H9 (cell line): ENCODE data around the gene GRHPR. TPM values are rescaled to one million over a fixed set of nuclear protein-coding genes. Genes with fewer than 3 reads are reported as not detected.

Source experiments
- DNase-seq: peaks from one replicate; pipeline ENCODE4 v3.0.0-alpha.2; 2017
- H2AFZ ChIP-seq: one replicate; pipeline ENCODE4 v1.6.1; 2013; ENCODE audit warnings: mild to moderate bottlenecking, low read length, control low read depth, moderate library complexity
- H2AK5ac ChIP-seq: 2 replicates; pipeline ENCODE4 v1.6.1; 2013; ENCODE audit warnings: low read length, control low read depth, mixed read lengths; ENCODE audit not compliant: insufficient read length
- H2BK120ac ChIP-seq: one replicate; pipeline ENCODE4 v1.6.1; 2013; ENCODE audit warnings: low read depth, mild to moderate bottlenecking, low read length, control low read depth, inconsistent platforms; ENCODE audit not compliant: poor library complexity, severe bottlenecking
- H2BK12ac ChIP-seq: 2 replicates; pipeline ENCODE4 v1.6.1; 2013; ENCODE audit warnings: low read length, control low read depth, mixed read lengths, low read depth; ENCODE audit not compliant: insufficient read length
- H2BK15ac ChIP-seq: 2 replicates; pipeline ENCODE4 v1.6.1; 2013; ENCODE audit warnings: low read depth, low read length, control low read depth
- H2BK20ac ChIP-seq: one replicate; pipeline ENCODE4 v1.6.1; 2013; ENCODE audit warnings: low read depth, mild to moderate bottlenecking, low read length, control low read depth, inconsistent platforms; ENCODE audit not compliant: poor library complexity, severe bottlenecking
- H2BK5ac ChIP-seq: 2 replicates; pipeline ENCODE4 v1.6.1; 2013; ENCODE audit warnings: low read length, control low read depth, mixed read lengths; ENCODE audit not compliant: insufficient read length
- H3K14ac ChIP-seq: 2 replicates; pipeline ENCODE4 v1.6.1; 2013; ENCODE audit warnings: low read length, control low read depth; ENCODE audit not compliant: insufficient read depth
- H3K18ac ChIP-seq: 2 replicates; pipeline ENCODE4 v1.6.1; 2013; ENCODE audit warnings: low read depth, mild to moderate bottlenecking, mixed read lengths, low read length, control low read depth; ENCODE audit not compliant: insufficient read length
- H3K23ac ChIP-seq: 2 replicates; pipeline ENCODE4 v1.6.1; 2013; ENCODE audit warnings: low read length, control low read depth, mixed read lengths, low read depth; ENCODE audit not compliant: insufficient read length
- H3K23me2 ChIP-seq: 2 replicates; pipeline ENCODE4 v1.6.1; 2013; ENCODE audit warnings: low read depth, mild to moderate bottlenecking, mixed read lengths, low read length, control low read depth; ENCODE audit not compliant: insufficient read length, poor library complexity, severe bottlenecking
- H3K27ac ChIP-seq: 2 replicates; pipeline ENCODE4 v1.5.1; 2013; ENCODE audit warnings: low read length, control low read depth, mixed read lengths, low read depth; ENCODE audit not compliant: insufficient read length
- H3K27me3 ChIP-seq: 2 replicates; pipeline ENCODE4 v1.6.1; 2013; ENCODE audit warnings: low read length, control low read depth, inconsistent platforms; ENCODE audit not compliant: insufficient read depth
- H3K4ac ChIP-seq: 2 replicates; pipeline ENCODE4 v1.6.1; 2013; ENCODE audit warnings: low read depth, mild to moderate bottlenecking, control low read depth, inconsistent platforms, low read length, moderate library complexity
- H3K4me1 ChIP-seq: 2 replicates; pipeline ENCODE4 v1.6.1; 2013; ENCODE audit warnings: low read length, control low read depth, inconsistent platforms; ENCODE audit not compliant: insufficient read depth
- H3K4me2 ChIP-seq: 2 replicates; pipeline ENCODE4 v1.6.1; 2013; ENCODE audit warnings: low read length, control low read depth, mixed read lengths; ENCODE audit not compliant: insufficient read length, insufficient read depth
- H3K56ac ChIP-seq: 2 replicates; pipeline ENCODE4 v1.6.1; 2013; ENCODE audit warnings: low read depth, mild to moderate bottlenecking, mixed read lengths, low read length, control low read depth; ENCODE audit not compliant: insufficient read length
- H3K79me1 ChIP-seq: 2 replicates; pipeline ENCODE4 v1.6.1; 2013; ENCODE audit warnings: low read depth, mild to moderate bottlenecking, moderate library complexity, low read length, control low read depth, inconsistent platforms; ENCODE audit not compliant: insufficient read depth, poor library complexity, severe bottlenecking
- H3K79me2 ChIP-seq: 2 replicates; pipeline ENCODE4 v1.6.1; 2013; ENCODE audit warnings: low read length, control low read depth, inconsistent platforms; ENCODE audit not compliant: insufficient read depth
- H3K9ac ChIP-seq: 2 replicates; pipeline ENCODE4 v1.6.1; 2013; ENCODE audit warnings: low read length, control low read depth, mixed read lengths; ENCODE audit not compliant: insufficient read length; ENCODE audit errors: extremely low read depth
- H3K9me3 ChIP-seq: one replicate; pipeline ENCODE4 v1.6.1; 2013; ENCODE audit warnings: low read depth, low read length, inconsistent platforms; ENCODE audit not compliant: control insufficient read depth
- H3T11ph ChIP-seq: one replicate; pipeline ENCODE4 v1.6.1; 2013; ENCODE audit warnings: mild to moderate bottlenecking, low read length, control low read depth, inconsistent platforms
- H4K20me1 ChIP-seq: one replicate; pipeline ENCODE4 v1.6.1; 2013; ENCODE audit not compliant: control insufficient read depth, insufficient read length, insufficient read depth
- H4K5ac ChIP-seq: 2 replicates; pipeline ENCODE4 v1.6.1; 2013; ENCODE audit warnings: low read depth, mild to moderate bottlenecking, mixed read lengths, low read length, control low read depth; ENCODE audit not compliant: insufficient read length
- H4K8ac ChIP-seq: replicated peaks from 2 replicates; pipeline ENCODE4 v1.6.1; 2013; ENCODE audit warnings: low read length, control low read depth, mixed read lengths, low read depth; ENCODE audit not compliant: insufficient read length
- H4K91ac ChIP-seq: 2 replicates; pipeline ENCODE4 v1.6.1; 2013; ENCODE audit warnings: low read depth, mild to moderate bottlenecking, moderate library complexity, mixed read lengths, low read length, control low read depth; ENCODE audit not compliant: insufficient read length
- H3K27ac Mint-ChIP-seq, 3 experiments: 2 replicates in 2 of 3; 3 replicates in 1 of 3; pipeline ENCODE4 v1.8.0; 2020 to 2021; ENCODE audit warnings: mixed read lengths in 3 of 3, mild to moderate bottlenecking in 1 of 3, moderate library complexity in 1 of 3
- H3K27me3 Mint-ChIP-seq: 2 replicates; pipeline ENCODE4 v1.8.0; 2021; ENCODE audit warnings: low read depth, mild to moderate bottlenecking, moderate library complexity, mixed read lengths
- H3K36me3 Mint-ChIP-seq, 3 experiments: 2 replicates in 2 of 3; 3 replicates in 1 of 3; pipeline ENCODE4 v1.8.0; 2020 to 2021; ENCODE audit warnings: low read depth in 3 of 3, mixed read lengths in 3 of 3; ENCODE audit not compliant: insufficient read depth in 1 of 3
- H3K4me1 Mint-ChIP-seq, 2 experiments: 2 replicates each; pipeline ENCODE4 v1.8.0; 2020; ENCODE audit warnings: mixed read lengths in 2 of 2
- H3K4me3 Mint-ChIP-seq, 2 experiments: 2 replicates in 1 of 2; 3 replicates in 1 of 2; pipeline ENCODE4 v1.8.0; 2020 to 2021; ENCODE audit warnings: mild to moderate bottlenecking in 2 of 2, mixed read lengths in 2 of 2, moderate library complexity in 1 of 2
- H3K9me3 Mint-ChIP-seq, 2 experiments: 2 replicates in 1 of 2; 3 replicates in 1 of 2; pipeline ENCODE4 v1.8.0; 2020; ENCODE audit warnings: mild to moderate bottlenecking in 2 of 2, mixed read lengths in 2 of 2, moderate library complexity in 1 of 2
- WGBS: extraction: QIAGEN DNeasy Blood & Tissue Kit; methylation state at CpG from one replicate; pipeline ENCODE4 v1.1.7; 2013; ENCODE audit warnings: missing lambda C conversion rate, low lambda C conversion rate, mixed read lengths; ENCODE audit not compliant: insufficient read length; ENCODE audit errors: extremely low coverage; 5-methylcytosine and 5-hydroxymethylcytosine counted together
- total RNA-seq: library from RNA; stranded (reverse); gene quantifications from 2 replicates; pipeline ENCODE4 v1.2.1, GENCODE V29; 2021
- TF ChIP-seq, protein P1 (sequence below): fragments of 200-600 bp; sonication (generic); conservative IDR thresholded peaks from 3 replicates; pipeline ENCODE4 v1.8.0; 2021; ENCODE audit warnings: antibody characterized with exemption, mild to moderate bottlenecking

Gene GRHPR
- total RNA-seq, 1 experiment from 2014 or later: 97.9 TPM

DNA sequence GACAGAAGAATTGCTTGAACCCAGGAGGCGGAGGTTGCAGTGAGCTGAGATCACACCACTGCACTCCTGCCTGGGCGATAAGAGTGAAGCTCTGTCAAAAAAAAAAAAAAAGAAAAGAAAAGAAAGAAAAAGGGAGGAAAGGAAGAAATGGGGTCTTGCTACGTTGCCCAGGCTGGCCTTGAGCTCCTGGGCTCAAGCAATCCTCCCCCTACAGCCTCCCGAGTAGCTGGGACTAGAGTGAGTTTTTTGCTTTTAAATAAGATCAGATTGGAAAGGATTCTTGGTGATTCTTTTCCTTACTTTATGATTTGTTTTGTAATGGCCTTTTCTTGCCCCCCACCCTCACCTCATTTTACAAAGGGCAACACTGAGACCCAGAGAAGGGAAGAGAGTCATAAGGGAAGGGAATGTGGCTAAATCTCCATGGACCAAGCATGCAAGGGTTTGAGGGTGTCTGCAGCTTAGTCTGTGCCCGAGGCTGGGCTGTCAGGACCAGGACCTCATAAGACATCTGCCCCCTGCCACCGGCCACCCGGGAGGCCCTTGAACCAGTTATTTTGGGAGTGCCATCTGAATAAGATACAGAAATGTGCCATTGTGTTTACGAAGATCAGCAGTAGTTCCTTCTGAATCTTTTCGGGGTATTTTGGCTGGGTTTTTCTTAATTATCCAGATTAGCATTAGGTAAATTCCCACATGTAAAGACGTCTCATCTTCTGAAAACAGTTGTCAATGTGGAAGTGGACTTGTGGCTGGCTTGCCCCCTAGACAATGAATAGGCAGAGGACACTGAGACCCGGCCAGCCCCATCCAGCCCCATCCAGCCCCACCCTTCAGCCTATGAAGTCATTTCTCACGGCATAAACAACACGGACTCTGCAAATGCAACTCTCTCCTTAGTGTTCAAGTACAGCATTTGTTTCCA, 44.5 kb upstream of the GRHPR start:
- H2BK120ac ChIP-seq: no peak overlapping the region
- no peak overlapping the region for H3K9ac ChIP-seq
- H2BK20ac ChIP-seq: no peak overlapping the region
- DNase-seq: no peak
- TF ChIP-seq, protein P1, sequence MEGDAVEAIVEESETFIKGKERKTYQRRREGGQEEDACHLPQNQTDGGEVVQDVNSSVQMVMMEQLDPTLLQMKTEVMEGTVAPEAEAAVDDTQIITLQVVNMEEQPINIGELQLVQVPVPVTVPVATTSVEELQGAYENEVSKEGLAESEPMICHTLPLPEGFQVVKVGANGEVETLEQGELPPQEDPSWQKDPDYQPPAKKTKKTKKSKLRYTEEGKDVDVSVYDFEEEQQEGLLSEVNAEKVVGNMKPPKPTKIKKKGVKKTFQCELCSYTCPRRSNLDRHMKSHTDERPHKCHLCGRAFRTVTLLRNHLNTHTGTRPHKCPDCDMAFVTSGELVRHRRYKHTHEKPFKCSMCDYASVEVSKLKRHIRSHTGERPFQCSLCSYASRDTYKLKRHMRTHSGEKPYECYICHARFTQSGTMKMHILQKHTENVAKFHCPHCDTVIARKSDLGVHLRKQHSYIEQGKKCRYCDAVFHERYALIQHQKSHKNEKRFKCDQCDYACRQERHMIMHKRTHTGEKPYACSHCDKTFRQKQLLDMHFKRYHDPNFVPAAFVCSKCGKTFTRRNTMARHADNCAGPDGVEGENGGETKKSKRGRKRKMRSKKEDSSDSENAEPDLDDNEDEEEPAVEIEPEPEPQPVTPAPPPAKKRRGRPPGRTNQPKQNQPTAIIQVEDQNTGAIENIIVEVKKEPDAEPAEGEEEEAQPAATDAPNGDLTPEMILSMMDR: no peak
- H3K79me1 ChIP-seq: no peaks in the 10 kb centered on the region
- H4K5ac ChIP-seq: no peak overlapping the region
- no peak overlapping the region for H2BK12ac ChIP-seq
- no CpG with 5 or more reads among the region's 13 CpGs for WGBS
- no peak overlapping the region for H2BK15ac ChIP-seq
- no peak overlapping the region for H3K18ac ChIP-seq
- no peak overlapping the region for H2BK5ac ChIP-seq
- no peaks in the 10 kb centered on the region for H3K27me3 ChIP-seq
- no peaks in the 10 kb centered on the region for H4K20me1 ChIP-seq
- H3K14ac ChIP-seq: no peak overlapping the region
- H3K56ac ChIP-seq: no peak overlapping the region
- Mint-ChIP-seq H3K36me3 (0 out of 7 replicates have a peak, but pooled peaks cover 0 to 3% (median 0%) of the 10 kb centered on the region in 3 experiments), H3K9me3 (no peaks in the 10 kb centered on the region; a peak in 1 of 5 replicates), H3K27me3 (peaks cover 2% of the 10 kb centered on the region), H3K27ac (no peak overlapping the region), H3K4me3 (no peak overlapping the region), H3K4me1 (0 out of 4 replicates have a peak, but pooled peaks cover 0 to 2% of the 10 kb centered on the region in 2 experiments)
- no peak overlapping the region for H3K27ac ChIP-seq
- H3K4me1 ChIP-seq: no peaks in the 10 kb centered on the region; the same call in 1 of the 2 replicates
- H4K8ac ChIP-seq: no peak overlapping the region
- H4K91ac ChIP-seq: no peak overlapping the region
- no peaks in the 10 kb centered on the region for H3K79me2 ChIP-seq
- no peak overlapping the region for H3K4me2 ChIP-seq
- no peak overlapping the region for H3K4ac ChIP-seq
- no peak overlapping the region for H2AFZ ChIP-seq
- H2AK5ac ChIP-seq: no peak overlapping the region
- no peak overlapping the region for H3K23ac ChIP-seq
- no peak overlapping the region for H3T11ph ChIP-seq
- H3K23me2 ChIP-seq: no peaks in the 10 kb centered on the region
- no peaks in the 10 kb centered on the region for H3K9me3 ChIP-seq
